ENCODE measurements around the gene UBA6. TPM values are rescaled to one million over a fixed set of nuclear protein-coding genes. Genes with fewer than 3 reads are reported as not detected.

UBA6 gene
- total and polyA plus RNA-seq, 8 donors: 2.0 to 253 (median 11.7) TPM

DNA sequence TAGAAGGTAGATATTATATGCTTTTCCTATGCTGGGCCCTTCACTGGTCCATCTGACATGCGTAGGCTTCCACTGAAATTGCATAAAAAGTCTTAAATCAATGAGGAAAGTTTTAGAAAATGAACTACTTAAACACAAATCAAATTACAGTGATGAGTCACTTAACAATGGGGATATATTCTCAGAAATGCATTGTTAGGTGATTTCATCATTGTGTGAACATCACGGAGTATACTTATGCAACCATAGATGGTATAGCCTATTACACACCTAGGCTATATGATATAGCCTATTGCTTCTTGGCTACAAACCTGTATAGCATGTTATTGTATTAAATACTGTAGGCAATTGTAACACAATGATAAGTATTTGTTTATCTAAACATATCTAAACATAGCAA, 132.1 kb downstream of the UBA6 start:
- 90 to 98% (median 92%) methylated on average over 2 of the region's 2 CpGs for WGBS, 5 donors

DNA sequence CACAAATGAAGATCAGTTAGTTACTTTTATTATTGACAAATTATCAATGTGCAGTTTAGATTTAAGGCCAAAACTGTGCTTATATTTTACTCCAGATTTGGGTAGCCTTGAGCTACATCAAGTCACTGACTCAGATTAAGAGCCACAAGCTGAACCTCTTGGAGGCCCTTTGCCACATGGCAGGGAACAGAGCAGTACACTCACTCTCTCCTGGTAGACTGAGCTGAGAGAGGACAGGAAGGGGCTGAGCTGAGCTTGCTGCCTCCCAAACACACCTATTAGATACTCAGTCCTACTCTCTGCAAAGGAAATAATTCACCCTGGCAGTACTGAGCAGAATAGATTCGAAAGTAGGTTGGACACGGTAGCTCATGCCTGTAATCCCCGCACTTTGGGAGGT, 134.6 kb downstream of the UBA6 start:
- 89 to 97% (median 92%) methylated on average over 3 of the region's 3 CpGs for WGBS, 5 donors
- no peak overlapping the region for H3K4me3 ChIP-seq
- no peaks in the 10 kb centered on the region for H3K4me1 ChIP-seq
- H3K36me3 ChIP-seq: no peaks in the 10 kb centered on the region
- no peaks in the 10 kb centered on the region for H3K27me3 ChIP-seq
- intact Hi-C loops (cut with DNase I; ENCODE audit: low total_unique reads): no loop called here
- no peak for DNase-seq
- H3K9me3 ChIP-seq: no peaks in the 10 kb centered on the region
- no peak overlapping the region for H3K27ac ChIP-seq
- TF ChIP-seq EP300 (IDR thresholded peaks at IDR 0.05): no peak
- TF ChIP-seq, protein P1, sequence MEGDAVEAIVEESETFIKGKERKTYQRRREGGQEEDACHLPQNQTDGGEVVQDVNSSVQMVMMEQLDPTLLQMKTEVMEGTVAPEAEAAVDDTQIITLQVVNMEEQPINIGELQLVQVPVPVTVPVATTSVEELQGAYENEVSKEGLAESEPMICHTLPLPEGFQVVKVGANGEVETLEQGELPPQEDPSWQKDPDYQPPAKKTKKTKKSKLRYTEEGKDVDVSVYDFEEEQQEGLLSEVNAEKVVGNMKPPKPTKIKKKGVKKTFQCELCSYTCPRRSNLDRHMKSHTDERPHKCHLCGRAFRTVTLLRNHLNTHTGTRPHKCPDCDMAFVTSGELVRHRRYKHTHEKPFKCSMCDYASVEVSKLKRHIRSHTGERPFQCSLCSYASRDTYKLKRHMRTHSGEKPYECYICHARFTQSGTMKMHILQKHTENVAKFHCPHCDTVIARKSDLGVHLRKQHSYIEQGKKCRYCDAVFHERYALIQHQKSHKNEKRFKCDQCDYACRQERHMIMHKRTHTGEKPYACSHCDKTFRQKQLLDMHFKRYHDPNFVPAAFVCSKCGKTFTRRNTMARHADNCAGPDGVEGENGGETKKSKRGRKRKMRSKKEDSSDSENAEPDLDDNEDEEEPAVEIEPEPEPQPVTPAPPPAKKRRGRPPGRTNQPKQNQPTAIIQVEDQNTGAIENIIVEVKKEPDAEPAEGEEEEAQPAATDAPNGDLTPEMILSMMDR (IDR thresholded peaks at IDR 0.05): no peak
- no peak for TF ChIP-seq POLR2AphosphoS5 (IDR thresholded peaks at IDR 0.05)
- TF ChIP-seq POLR2A (IDR thresholded peaks at IDR 0.05): no peak

More for the DNA sequence above, 132.1 kb downstream of the UBA6 start:
- intact Hi-C loops (cut with DNase I; ENCODE audit: low total_unique reads): no loop called here
- Histone ChIP-seq H3K36me3 (no peaks in the 10 kb centered on the region), H3K4me3 (no peak overlapping the region), H3K9me3 (no peaks in the 10 kb centered on the region), H3K27me3 (no peaks in the 10 kb centered on the region), H3K4me1 (no peaks in the 10 kb centered on the region), H3K27ac (no peak overlapping the region)
- TF ChIP-seq, protein P1 (IDR thresholded peaks at IDR 0.05): no peak
- TF ChIP-seq EP300 (IDR thresholded peaks at IDR 0.05) (no peak), POLR2A (IDR thresholded peaks at IDR 0.05) (no peak), POLR2AphosphoS5 (IDR thresholded peaks at IDR 0.05) (no peak)
- no peak for DNase-seq

DNA sequence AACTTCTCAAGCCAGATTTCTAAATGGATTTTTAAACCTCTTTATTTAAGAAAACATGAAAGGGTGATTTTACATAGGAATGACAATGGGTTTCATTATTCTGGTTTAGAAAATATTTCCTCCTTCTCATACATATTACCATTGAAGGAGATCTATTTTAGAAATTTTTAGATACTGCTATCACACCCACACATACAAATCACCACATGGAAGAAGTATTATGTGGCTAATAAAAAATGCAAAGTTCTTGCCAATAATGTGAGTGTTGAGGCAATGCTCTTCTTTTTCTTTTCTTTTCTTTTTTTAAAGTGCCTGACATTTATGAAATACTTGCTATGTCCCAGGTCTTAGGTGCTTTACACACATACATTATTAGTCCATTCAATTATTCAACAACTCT, 135.7 kb downstream of the UBA6 start:
- no peak for TF ChIP-seq POLR2AphosphoS5 (IDR thresholded peaks at IDR 0.05)
- TF ChIP-seq POLR2A (IDR thresholded peaks at IDR 0.05): no peak
- no peak for TF ChIP-seq EP300 (IDR thresholded peaks at IDR 0.05)
- TF ChIP-seq, protein P1 (IDR thresholded peaks at IDR 0.05): no peak
- Histone ChIP-seq H3K27ac (no peak overlapping the region), H3K4me1 (no peaks in the 10 kb centered on the region), H3K36me3 (no peaks in the 10 kb centered on the region), H3K9me3 (no peaks in the 10 kb centered on the region), H3K27me3 (no peaks in the 10 kb centered on the region), H3K4me3 (no peak overlapping the region)
- intact Hi-C loops (cut with DNase I; ENCODE audit: low total_unique reads): no loop called here
- no peak for DNase-seq

Small RNAs within 50 kb of the gene (small RNA-seq; reads per million reads assigned to genes)
- gene AC096720.1 (0 reads per million in 4 donors), gene RF00091 (0 reads per million in 4 donors)

Other genes with a start within 250 kb of the UBA6 start
- gene CENPC, start 155.7 kb downstream of the UBA6 start, total RNA-seq: 100 to 1,000 TPM in 1 of 5 donors, 10 to 100 TPM in 4; 30.3 to 159 (median 40.3) TPM
- 1 to 10 TPM; 2.7 to 5.8 (median 5.2) TPM for gene CENPC, start 155.7 kb downstream of the UBA6 start, polyA plus RNA-seq
- gene STAP1, start 142.4 kb downstream of the UBA6 start, total RNA-seq: under 1 TPM in 2 of 5 donors, not detected in 3; 0.37 to 0.43 TPM
- 1 to 10 TPM; 1.1 to 1.3 (median 1.2) TPM for gene STAP1, start 142.4 kb downstream of the UBA6 start, polyA plus RNA-seq
- gene GNRHR, start 53.2 kb upstream of the UBA6 start, total RNA-seq: not detected
- not detected for gene GNRHR, start 53.2 kb upstream of the UBA6 start, polyA plus RNA-seq
- not detected for gene TMPRSS11D, start 182.8 kb upstream of the UBA6 start, total RNA-seq
- 10 to 100 TPM in 1 of 3 donors, not detected in 2; 27.3 TPM for gene TMPRSS11D, start 182.8 kb upstream of the UBA6 start, polyA plus RNA-seq